ENCODE data around the gene ABCA3. TPM values are rescaled to one million over a fixed set of nuclear protein-coding genes. Genes with fewer than 3 reads are reported as not detected.

The ABCA3 gene
- total and polyA plus RNA-seq, 8 donors, result 6.8 to 334 (median 12.9) TPM

DNA sequence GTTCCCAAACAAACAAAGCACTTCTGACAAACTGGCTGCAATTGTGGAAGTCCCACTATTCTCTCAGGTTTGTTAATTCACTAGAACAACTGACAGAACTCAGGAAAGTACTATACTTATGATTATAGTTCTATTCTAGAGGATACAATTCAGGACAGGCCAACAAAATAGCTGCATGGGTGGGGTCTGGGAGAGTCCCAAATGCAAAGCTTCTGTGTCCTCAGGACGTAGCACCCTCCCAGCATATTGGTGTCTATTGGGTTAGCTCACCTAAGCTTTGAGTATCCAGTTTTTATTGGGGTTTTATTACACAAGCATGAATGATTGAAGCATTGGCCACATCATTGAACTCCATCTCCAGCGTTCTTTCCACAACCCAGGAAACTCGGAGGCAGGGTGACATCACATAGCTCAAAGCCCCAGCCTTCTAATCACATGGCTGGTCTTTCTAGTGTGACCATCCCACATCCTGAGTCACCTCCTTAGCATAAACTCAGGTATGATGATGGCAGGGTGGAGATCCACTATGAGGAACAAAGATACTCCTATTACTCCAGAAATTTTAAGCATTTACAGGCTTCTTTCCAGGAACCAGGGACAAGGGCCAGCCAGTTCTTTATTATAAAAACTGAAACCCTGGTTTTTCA, 44.8 kb upstream of the ABCA3 start:
- H3K4me3 ChIP-seq, result no peak overlapping the region
- no peaks in the 10 kb centered on the region for H3K4me1 ChIP-seq
- peaks cover 0 to 4% of the 10 kb centered on the region in 2 donors for H3K27me3 ChIP-seq
- no peaks in the 10 kb centered on the region for H3K36me3 ChIP-seq
- intact Hi-C loops (cut with DNase I), result no loop called here
- ATAC-seq (peak; percentile 88), DNase-seq (peak in 1 of 4 donors; percentile 7)
- H3K27ac ChIP-seq, result no peak overlapping the region
- peaks cover 0 to 8% of the 10 kb centered on the region in 2 donors for H3K9me3 ChIP-seq
- TF ChIP-seq, protein P1, sequence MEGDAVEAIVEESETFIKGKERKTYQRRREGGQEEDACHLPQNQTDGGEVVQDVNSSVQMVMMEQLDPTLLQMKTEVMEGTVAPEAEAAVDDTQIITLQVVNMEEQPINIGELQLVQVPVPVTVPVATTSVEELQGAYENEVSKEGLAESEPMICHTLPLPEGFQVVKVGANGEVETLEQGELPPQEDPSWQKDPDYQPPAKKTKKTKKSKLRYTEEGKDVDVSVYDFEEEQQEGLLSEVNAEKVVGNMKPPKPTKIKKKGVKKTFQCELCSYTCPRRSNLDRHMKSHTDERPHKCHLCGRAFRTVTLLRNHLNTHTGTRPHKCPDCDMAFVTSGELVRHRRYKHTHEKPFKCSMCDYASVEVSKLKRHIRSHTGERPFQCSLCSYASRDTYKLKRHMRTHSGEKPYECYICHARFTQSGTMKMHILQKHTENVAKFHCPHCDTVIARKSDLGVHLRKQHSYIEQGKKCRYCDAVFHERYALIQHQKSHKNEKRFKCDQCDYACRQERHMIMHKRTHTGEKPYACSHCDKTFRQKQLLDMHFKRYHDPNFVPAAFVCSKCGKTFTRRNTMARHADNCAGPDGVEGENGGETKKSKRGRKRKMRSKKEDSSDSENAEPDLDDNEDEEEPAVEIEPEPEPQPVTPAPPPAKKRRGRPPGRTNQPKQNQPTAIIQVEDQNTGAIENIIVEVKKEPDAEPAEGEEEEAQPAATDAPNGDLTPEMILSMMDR (IDR thresholded peaks at IDR 0.05), result no peak

DNA sequence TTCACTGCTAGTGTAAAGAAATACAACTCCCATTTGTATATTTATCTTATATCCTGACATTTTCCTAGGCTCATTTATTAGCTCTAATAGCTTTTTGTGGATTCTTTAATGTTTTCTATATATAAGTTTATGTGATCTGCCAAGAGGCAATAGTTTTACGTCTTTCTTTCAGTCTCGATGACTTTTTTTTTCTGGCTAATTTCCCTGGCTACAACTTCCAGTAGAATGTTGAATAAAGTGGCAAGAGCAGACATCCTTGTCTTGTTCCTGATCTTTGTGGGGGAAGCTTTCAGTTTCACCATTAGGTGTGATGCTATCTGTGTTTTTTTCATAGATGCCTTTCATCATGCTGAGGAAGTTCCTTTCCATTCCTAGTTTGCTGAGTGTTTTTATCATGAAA, 43.9 kb upstream of the ABCA3 start:
- Histone ChIP-seq H3K36me3 (no peaks in the 10 kb centered on the region), H3K27ac (no peak overlapping the region), H3K27me3 (peaks cover 0 to 4% of the 10 kb centered on the region in 2 donors), H3K4me3 (no peak overlapping the region), H3K9me3 (peaks cover 0 to 8% of the 10 kb centered on the region in 2 donors), H3K4me1 (no peaks in the 10 kb centered on the region)
- TF ChIP-seq, protein P1 (IDR thresholded peaks at IDR 0.05), result no peak
- DNase-seq, result no peak
- intact Hi-C loops (cut with DNase I), result no loop called here
- ATAC-seq, result no peak

DNA sequence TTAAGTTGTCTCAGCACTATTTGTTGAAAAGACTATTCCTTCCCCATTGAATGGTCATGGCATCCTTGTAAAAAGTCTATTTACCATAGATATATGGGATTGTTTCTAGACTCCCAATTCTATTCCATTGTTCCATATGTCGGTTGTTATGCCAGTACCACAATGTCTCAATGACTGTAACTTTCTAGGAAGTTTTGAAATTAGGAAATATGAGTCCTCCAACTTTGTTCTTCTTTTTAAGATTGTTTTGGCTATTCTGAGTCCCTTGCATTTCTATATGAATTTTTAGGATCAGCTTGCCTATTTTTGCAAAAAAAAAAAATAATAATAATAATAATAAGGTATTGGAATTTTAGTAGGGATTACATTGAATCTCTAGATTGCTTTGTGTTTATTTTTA, 43.0 kb upstream of the ABCA3 start:
- H3K27me3 ChIP-seq, result peaks cover 0 to 4% of the 10 kb centered on the region in 2 donors
- H3K36me3 ChIP-seq, result no peaks in the 10 kb centered on the region
- intact Hi-C loops (cut with DNase I), result no loop called here
- H3K4me3 ChIP-seq, result no peak overlapping the region
- H3K9me3 ChIP-seq, result no peaks in the 10 kb centered on the region
- TF ChIP-seq, protein P1 (IDR thresholded peaks at IDR 0.05), result no peak
- H3K27ac ChIP-seq, result no peak overlapping the region
- DNase-seq (no peak), ATAC-seq (no peak)
- H3K4me1 ChIP-seq, result no peaks in the 10 kb centered on the region

DNA sequence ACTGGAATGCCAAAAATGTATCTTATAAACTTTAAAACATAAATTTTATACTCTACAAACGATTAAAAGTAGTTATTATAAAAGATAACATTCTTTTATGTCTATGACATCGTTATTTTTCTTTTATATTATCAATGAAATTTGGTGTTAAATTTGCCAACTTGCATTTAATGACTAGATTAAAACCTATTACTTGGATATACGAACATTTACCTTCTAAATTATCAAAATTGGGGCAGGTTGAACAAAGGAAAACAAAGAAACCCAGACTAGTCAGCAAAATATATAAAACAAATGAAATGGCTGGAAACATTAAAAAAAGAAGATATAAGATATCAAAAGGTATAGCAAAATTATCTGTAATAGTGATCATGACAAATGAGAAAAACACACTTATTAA, 34.1 kb upstream of the ABCA3 start:
- intact Hi-C loops (cut with DNase I), result no loop called here
- H3K36me3 ChIP-seq, result no peaks in the 10 kb centered on the region
- H3K4me3 ChIP-seq, result no peak overlapping the region
- no peaks in the 10 kb centered on the region for H3K4me1 ChIP-seq
- DNase-seq (no peak), ATAC-seq (no peak)
- H3K27me3 ChIP-seq, result peaks cover 0 to 6% of the 10 kb centered on the region in 2 donors
- H3K9me3 ChIP-seq, result no peaks in the 10 kb centered on the region
- no peak overlapping the region for H3K27ac ChIP-seq
- TF ChIP-seq, protein P1 (IDR thresholded peaks at IDR 0.05), result no peak

DNA sequence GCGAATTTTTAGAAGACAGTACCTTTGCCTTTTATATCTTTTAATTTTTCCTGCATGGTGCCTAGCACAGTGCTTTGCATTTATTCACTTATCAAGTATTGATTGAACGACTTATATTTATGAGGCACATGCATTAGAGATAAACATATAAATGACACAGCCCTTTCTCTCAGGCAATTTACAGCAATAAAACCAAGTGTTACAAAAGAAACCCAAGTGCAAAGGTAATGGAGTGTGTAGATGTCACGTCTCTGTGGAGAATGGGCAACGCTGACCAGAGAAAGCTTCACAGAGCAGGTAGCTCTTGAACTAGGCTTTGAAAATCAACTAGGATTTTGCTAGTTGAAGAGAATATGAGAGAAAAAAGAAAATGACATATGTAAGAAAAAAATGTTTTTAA, 32.6 kb upstream of the ABCA3 start:
- ATAC-seq, result no peak
- DNase-seq, result no peak
- intact Hi-C loops (cut with DNase I), result no loop called here
- Histone ChIP-seq H3K36me3 (no peaks in the 10 kb centered on the region), H3K27ac (no peak overlapping the region), H3K9me3 (no peaks in the 10 kb centered on the region), H3K27me3 (peaks cover 0 to 6% of the 10 kb centered on the region in 2 donors), H3K4me1 (no peaks in the 10 kb centered on the region), H3K4me3 (no peak overlapping the region)
- TF ChIP-seq, protein P1 (IDR thresholded peaks at IDR 0.05), result no peak
